NCI-H2081 (cell line): ENCODE data around the gene TMX2.
"Not testable (repeated sequence)": the region's sequence is repeated elsewhere in the genome, so short reads cannot be mapped to it uniquely, and the experiment has no call there.

Source experiments
- DNase-seq, 2 experiments: peaks; one replicate each; lab custom pipeline; 2025; lab: John Stamatoyannopoulos, UW

Gene TMX2, protein sequence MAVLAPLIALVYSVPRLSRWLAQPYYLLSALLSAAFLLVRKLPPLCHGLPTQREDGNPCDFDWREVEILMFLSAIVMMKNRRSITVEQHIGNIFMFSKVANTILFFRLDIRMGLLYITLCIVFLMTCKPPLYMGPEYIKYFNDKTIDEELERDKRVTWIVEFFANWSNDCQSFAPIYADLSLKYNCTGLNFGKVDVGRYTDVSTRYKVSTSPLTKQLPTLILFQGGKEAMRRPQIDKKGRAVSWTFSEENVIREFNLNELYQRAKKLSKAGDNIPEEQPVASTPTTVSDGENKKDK

DNA sequence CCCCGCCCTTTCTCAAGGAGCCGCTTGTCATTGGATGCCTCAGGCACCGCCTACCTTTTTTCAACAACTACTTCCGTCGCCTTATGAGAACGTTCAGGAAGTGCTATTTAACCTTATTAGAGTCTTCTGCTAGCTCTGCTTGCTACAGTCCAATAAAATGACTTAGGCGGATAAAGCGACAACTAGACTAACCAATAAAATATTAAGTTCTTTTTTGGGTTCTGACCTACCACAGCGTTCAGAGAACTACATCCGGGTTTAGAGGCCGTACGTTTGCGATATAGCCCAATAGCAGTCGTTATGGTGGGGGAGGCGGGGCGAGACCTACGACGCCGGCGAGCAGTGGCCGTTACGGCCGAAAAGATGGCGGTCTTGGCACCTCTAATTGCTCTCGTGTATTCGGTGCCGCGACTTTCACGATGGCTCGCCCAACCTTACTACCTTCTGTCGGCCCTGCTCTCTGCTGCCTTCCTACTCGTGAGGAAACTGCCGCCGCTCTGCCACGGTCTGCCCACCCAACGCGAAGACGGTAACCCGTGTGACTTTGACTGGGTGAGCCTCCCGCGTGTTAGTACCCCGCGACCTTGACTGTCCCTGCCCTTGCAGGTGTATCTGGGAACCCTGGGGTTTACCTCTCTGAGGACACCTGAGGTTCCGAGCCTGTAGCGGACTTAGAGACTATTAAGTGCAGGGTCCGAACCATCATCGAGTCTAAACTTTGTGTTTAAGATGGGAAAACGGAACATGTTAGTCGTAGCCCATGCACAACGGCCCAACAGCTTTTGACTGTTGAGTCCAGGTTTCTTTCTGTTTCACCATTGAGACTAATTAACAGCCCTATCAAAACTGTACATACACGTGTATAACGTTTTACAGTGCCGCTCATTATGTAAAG, at the start of gene TMX2:
Gene TMX2, plus strand, starts transcription at position 338 of the 895 bp plus-strand sequence. Its CDS starts 26 bp downstream, at position 364.
- peak; percentile 98 to 99 for DNase-seq

DNA sequence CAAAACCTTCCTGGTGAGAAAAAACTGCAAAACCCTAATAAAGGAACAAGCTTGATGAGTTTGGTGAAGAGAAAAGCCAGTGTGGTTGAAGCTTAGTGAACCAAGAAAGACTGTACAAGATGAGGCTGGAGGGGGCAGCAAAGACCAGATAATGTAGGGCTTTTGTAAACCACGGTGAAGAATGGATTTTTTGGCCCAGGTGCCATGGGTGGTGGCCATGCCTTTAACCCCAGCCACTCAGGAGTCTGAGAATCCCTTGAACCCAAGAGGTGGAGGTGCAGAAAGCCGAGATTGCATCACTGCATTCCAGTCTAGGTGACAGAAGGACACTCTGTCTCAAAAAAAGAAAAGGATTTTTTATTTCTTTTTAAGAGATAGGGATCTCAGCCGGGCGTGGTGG, 49.5 kb upstream of the TMX2 start:
- DNase-seq = no peak

DNA sequence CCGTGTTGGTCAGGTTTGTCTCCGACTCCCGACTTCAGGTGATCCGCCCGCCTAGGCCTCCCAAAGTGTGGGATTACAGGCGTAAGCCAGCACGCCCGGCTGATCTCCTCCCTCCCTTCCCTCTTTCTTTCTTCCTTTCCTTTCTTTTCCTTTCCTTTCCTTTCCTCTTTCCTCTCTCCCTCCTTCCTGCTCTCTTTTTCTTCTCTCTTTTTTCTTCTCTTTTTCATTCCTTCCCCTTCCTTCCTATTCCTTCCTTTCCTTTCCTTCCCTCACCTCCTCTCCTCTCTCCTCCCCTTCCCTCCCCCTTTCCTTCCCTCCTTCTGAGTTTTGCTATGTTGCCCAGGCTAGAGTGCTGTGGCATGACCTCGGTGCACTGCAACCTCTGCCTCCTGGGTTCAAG, 48.4 kb upstream of the TMX2 start:
- no peak for DNase-seq

DNA sequence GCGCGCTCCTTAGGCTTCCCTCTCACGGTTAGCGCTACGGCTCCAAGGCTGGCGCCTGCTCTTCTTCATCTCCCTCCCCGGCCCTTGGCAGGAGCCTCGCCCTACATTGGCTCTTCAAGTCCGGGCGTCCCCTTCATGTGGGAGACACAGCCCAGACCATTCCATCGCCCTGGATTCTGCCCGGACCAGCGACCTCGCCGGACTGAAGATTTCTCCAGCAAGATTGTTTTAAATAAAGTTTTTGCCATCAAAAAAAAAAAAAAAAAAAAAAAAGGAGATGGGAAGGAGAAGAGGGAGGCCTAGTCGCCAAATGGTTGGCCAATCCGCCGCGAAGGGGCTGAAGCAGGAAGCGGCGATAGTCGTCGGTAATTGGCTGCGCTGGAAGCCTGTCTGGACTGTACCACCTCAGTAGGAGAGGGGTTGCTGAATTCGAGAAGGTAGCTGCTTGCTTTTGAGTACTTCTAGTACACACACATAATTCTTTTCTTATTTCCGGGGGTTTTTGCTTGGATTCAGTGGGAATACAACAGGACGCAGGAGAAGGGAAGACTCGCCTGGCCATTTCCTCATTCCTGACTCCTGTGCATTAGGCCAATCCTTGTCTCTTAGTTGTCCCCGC, 45.2 kb upstream of the TMX2 start:
- peak; percentile 97 for DNase-seq

DNA sequence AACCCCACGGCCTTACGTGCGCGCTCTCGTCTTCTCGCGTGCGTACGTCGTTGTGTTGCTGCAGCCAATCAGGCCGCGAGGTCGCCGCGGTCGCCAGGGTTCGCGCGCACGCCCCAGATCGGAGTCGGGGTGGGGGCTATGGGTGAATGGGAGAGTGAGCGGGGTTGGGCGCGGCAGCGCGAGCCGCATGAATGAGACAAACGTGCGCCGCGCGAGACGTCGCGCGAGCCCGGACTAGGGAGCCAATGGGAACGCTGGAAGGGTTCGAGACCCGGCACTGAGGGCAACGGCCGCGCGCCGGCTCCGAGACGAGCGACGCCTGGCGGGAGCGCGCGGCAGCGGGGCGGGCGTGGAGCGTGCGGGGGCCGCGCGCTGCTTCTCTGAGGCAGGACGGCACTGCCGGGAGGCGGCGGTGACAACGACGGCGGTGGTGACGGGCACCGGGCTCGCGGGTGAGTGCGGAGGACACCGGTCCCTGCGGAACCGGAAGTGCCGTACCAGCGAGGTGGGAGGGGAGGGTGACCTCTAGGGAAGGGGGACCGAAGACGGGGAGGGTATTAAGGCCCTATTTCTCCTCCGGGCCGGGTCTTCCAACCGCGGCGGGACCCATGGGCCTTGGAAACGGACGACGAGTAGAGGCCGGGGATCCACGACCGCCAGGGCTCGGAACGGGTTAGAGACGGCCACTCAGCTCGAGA, 44.5 kb upstream of the TMX2 start, which contains the start of gene ZDHHC5:
Gene ZDHHC5, plus strand, starts transcription at position 379 of the 698 bp plus-strand sequence. CDS start 4,977 bp downstream, outside the sequence.
- peak; percentile 97 to 98 for DNase-seq

DNA sequence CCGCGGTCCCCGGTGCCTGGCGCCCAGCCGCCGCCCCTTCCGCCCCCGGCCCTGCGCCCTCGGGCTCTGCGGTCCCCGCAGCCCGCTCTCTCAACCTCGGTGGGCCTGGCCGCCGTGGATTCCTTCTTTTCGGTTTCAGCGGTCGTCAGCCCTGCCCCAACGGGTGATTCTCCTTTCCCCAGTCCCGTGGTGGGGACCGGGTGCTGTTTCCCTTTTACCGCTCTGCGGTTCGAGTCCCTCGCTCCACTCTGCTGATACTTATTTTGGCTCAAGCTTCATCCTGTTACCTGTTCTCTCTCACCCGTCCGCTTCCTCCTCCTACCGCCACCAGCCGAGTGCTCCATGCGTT, 44.0 kb upstream of the TMX2 start:
- DNase-seq = peak; percentile 10 to 27

DNA sequence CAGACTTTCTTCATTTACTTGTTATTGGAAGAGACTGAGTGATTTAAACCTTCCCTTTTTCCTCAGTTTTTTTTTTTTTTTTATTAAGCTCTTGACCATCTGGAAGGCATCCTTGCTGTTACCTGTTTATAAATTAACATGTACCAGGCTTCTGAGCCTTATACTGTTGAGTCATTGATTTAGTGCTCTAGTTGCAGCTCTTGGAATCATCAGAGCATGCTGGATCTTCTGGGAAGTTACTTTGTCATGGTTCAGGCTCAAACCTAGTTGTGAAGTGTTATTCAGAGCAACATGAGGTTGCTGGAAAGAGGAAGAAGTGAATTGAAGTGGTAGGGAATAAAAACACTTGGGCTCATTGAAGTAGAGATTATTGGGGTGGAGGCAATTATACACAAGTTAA, 38.1 kb upstream of the TMX2 start:
- DNase-seq = no peak

DNA sequence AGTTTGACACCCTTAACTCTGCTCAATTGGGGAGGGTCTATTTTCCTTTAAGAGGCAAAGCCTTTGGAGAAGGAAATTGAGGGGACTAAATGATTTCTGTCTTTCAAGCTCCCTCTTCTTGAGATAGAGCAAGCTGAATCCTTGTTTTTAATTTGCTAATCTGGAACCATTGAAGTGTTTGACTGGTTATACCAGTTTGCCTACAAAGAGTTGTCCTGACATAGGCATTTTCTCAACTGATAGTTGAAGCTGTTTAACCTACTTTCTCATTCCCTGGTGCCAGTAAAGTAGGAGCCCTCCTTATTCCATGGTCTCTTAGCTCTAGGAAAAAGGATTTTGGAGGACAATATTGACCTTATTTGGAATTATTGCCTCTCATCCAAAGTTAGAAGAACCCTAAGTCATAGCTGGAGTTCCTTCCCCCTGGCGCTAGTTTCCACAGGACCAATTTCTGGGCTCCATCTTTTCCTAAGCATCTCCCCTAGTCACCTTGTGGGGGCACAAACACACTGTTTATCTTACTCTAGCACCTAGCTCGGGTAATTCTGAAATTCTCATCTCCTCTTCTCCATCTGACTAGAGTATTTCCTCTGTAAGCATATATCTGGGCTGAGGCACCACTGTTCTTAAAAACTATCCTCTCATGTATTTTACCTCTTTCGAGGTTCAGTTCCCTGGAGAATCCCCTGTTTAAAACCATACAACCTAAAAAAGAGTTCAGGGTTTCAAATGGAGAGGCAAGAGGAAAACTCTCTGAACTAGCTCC, 37.0 kb upstream of the TMX2 start:
- no peak for DNase-seq

DNA sequence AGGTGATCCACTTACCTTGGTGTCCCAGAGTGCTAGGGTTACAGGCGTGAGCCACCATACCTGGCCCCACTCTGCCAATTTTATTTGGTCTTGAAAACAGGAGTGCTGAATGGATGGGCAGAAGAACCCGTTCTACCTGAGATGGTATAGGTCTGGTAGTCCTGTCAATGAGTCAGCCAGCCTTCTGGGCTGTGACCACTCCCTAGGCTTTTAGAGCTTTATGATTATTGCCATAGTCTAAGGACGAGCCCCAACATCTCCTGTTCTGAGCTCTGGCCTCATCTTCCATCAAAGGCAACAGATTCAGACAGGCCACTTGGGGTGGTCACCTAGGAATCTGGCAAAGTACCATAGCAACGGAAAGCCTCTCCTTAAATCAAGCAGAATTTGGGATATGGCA, 33.0 kb upstream of the TMX2 start:
- DNase-seq = no peak

DNA sequence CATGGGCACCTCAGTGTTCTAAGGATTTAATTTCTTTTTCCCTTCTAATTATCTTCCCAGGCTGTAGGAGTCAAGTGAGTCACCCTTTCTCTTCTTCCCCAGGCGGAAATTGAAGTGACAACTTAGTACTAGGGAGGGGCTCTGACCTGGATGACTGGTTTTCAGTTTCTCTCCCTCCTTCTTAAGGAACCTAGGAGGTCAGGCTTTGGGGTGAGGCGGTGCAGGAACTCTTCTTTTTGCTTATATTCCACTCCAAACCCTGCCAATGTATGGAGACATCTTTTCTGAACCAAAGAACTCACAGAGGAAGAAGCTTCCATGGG, 31.9 kb upstream of the TMX2 start:
- no peak for DNase-seq

DNA sequence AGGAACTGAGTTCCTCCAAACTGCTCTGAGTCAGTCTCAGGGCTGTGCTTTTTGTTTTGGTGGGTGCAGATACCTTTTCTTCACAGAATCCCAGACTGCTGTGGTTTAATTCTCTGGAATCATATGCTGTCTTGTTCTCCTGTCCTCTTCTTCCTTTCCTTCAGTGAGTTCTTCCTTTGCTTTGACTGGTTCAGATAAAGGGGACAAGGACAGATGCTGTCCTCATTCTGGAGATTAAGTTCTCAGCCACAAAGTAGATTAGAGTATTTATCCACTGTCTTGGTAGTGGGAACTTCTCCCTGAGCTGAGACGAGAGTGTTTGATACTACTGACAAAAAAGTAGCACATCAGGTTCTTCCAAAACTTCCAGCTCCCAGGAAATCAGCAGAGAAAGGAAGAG, 31.2 kb upstream of the TMX2 start:
- no peak for DNase-seq

DNA sequence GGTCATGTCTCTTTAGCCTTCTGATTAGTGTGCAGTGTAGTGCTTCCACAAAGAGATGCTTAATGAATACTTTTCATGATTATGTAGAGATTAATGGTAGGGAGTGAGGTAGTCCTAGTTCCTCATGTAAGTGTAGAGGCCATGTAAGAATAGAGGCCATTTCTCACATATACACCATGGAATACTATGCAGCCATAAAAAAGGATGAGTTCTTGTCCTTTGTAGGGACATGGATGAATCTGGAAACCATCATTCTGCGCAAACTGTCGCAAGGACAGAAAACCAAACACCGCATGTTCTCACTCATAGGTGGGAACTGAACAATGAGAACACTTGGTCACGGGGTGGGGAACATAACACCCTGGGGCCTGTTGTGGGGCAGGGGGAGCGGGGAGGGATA, 21.9 kb upstream of the TMX2 start:
- DNase-seq = not testable (repeated sequence)

DNA sequence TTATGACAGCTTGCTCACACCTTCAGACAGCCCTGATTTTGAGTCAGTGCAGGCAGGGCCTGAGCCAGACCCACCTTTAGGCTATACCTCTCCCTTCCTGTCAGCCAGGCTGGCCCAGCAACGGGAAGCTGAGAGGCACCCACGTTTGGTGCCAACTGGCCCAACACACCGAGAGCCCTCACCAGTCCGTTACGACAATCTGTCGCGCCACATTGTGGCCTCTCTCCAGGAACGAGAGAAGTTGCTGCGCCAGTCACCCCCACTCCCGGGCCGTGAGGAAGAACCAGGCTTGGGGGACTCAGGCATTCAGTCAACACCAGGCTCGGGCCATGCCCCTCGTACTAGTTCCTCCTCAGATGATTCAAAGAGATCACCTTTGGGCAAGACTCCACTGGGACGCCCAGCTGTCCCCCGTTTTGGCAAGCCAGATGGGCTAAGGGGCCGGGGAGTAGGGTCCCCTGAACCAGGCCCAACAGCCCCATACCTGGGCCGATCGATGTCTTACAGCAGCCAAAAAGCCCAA, 13.5 kb upstream of the TMX2 start:
- DNase-seq = no peak

DNA sequence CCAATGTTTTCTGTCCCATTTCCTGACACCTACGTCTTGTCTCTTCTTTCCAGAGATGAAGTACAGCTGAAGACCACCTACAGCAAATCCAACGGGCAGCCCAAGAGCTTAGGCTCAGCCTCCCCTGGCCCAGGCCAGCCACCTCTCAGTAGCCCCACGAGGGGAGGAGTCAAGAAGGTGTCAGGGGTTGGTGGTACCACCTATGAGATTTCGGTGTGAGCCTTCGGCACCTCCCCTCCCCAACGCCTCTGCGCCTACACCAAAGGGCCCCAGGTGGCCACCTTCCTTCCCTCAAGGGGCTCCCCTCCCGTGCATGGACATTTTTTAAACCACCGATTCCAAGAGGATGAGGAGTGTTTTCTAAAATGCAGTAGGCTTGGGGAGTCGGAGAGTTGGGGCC, 12.6 kb upstream of the TMX2 start:
- no peak for DNase-seq

DNA sequence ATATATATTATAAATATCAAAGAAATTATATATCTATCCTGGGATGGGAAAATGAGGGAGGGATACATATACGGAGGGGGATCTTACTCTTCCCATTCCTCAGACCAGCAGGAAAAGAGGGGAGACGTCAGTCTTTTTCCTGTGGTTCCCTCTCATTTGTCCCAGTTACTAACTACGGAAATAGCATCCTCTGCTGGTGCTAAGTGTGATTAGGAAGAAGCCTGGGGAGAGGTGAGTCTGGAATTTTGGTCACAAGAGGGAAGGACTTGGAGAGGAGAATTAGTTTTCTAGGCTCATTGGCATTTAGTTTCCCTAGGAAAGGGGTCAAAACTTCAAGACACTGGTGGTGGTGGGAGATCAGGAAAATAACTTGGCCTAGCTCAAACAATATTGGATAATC, 12.0 kb upstream of the TMX2 start:
- no peak for DNase-seq

DNA sequence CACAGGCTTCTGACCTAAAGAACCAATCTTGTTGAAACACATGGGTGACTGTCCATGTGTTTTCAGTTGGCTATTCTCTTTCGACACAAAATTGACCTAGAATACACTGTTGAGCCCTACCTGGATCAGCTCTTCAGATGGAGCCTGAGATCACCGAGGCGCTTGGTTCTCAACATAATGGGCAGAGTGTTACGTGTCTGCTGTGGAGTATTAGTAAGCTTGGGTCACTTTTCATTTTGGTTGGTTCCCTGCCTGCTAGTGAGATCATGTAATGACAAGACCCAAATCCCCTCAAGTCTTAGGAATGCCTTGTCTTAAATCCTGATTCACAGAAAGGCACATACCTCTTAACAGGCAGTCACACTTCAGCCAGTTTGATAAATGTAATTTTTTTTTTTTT, 9.1 kb upstream of the TMX2 start:
- no peak for DNase-seq

DNA sequence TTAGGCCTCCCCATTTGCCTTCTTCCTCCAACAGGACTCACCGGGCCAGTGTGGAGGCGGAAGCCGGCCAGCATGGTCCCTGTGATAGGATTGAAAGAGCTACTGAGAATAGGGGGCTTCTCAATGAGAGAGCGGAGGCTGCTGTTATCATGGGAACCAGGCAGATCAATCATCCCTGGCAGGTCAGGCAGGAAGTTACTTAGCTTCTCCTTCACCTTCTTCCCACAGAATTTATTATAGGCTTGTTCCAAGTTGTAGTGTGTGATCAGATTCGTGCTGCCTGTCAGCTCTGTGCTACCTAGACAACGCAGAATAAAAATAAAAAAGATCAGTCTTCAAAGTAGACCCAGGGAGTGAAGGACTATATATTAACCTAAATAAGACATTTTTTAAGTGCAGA, 7.5 kb upstream of the TMX2 start:
- DNase-seq = no peak

DNA sequence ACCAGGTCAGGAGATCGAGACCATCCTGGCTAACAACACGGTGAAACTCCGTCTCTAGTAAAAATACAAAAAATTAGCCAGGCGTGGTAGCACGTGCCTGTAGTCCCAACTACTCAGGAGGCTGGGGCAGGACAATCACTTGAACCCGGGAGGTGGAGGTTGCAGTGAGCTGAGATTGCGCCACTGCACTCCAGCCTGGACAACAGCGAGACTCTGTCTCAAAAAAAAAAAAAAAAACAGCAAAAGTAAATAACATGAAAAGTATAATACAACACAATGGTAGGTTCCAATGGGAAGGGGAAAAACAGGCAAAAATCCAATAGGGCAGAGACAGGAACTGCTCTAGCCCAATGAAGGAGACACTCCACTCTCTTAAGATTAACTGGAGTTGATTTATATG, 7.0 kb upstream of the TMX2 start:
- not testable (repeated sequence) for DNase-seq

DNA sequence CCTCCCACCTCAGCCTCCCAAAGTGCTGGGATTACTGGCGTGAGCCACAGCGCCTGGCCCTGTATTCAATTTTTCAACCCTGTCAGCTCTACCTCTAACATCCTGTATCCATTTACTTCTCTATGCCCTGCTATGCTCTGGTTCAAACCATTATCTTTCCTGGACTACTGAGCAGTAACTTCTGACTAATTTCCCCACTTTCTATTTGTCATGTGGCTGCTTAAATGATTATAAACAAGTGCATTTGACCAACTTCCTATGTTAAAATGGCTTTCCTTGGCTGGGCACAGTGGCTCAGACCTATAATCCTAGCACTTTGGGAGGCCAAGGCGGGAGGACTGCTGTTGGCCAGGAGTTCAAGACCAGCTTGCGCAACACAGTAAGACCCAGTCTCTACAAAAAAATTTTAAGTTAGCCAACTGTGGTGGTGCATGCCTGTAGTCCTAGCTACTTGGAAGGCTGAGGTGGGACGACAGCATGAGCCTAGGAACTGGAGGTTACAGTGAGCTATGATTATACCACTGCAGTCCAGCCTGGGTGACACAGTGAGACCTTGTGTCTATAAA, 2.5 kb upstream of the TMX2 start:
- no peak for DNase-seq

DNA sequence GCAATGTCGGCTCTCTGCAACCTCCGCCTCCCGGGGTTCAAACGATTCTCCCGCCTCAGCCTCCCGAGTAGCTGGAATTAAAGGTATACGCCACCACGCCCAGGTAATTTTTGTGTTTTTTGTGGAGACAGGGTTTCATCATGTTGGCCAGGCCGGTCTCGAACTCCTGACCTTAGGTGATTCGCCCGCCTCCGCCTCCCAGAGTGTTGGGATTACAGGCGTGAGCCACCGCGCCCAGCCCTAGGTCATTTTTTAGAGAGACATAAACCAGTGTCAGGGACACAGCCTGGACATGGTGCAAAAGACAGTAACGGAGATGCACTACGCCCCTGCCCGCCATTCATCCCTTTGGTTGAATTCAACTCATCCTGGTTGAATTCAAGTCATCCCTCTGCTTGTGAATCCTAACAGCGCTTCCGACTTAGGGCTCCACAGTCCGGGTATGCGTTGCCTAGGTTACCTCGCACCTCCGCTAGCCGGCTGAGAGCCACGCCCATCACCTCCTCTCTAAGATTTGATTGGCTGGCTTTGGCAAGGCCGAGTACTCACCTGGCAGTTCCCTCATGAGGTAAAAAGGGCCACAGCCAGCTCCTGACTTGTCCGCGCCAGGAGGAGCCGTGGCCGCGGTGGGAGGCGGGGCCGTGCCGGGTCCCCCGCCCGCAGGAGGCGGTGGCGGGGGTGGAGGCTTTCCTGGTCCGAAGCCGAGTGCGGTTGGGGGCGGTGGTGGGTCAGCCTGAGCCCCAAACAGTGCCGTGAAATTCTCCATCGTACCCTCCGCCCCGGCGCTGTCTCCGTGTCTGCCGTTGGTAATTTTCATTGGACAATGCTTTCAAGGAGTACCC, 758 bp upstream of the TMX2 start, which contains the start of gene MED19:
Gene MED19, minus strand, starts transcription at position 802 of the 842 bp plus-strand sequence. Its CDS starts 36 bp downstream, at position 766.
- DNase-seq = peak; percentile 92 to 93
